Esophagus muscularis mucosa (tissue), 4 donors: ENCODE measurements around the gene RPL9. TPM values are rescaled to one million over a fixed set of nuclear protein-coding genes. Genes with fewer than 3 reads are reported as not detected.
A peak's percentile ranks its signal among the peaks of the same experiment; 100 is the strongest.
"Not testable (repeated sequence)": the region's sequence is repeated elsewhere in the genome, so short reads cannot be mapped to it uniquely, and the experiment has no call there.

ENCODE experiments used
- DNase-seq: peaks from one replicate; pipeline ENCODE4 v3.0.0-alpha.2; 2017; ENCODE audit errors: extremely low spot score
- H3K27ac ChIP-seq, 4 donors: fragments of 200-600 bp; sonication (generic); replicated peaks in 1 of 4; 1 replicate in 3 of 4; 2 replicates in 1 of 4; pipeline ENCODE4 v1.5.1; 2016 to 2019; ENCODE audit warnings: mild to moderate bottlenecking in 1 of 4
- H3K27me3 ChIP-seq, 4 donors: fragments of 200-600 bp; sonication (generic); one replicate each; pipeline versions ENCODE4 v1.5.1 to v1.6.0; 2016 to 2019
- H3K36me3 ChIP-seq, 4 donors: fragments of 200-600 bp; sonication (generic); one replicate each; pipeline ENCODE4 v1.5.1; 2016 to 2019
- H3K4me1 ChIP-seq, 4 donors: fragments of 200-600 bp; sonication (generic); one replicate each; pipeline ENCODE4 v1.5.1; 2016 to 2019
- H3K4me3 ChIP-seq, 4 donors: fragments of 200-600 bp; sonication (generic); 1 replicate in 2 of 4; 2 replicates in 2 of 4; pipeline ENCODE4 v1.5.1; 2016 to 2019; ENCODE audit warnings: mild to moderate bottlenecking in 4 of 4, moderate library complexity in 1 of 4
- H3K9me3 ChIP-seq, 4 donors: fragments of 200-600 bp; sonication (generic); 1 replicate in 3 of 4; 2 replicates in 1 of 4; pipeline ENCODE4 v1.5.1; 2016 to 2019
- CTCF ChIP-seq, 3 experiments: fragments of 200-600 bp in 2 of 3; fragments of 450-650 bp in 1 of 3; sonication (generic) in 2 of 3; IDR thresholded peaks; one replicate each; pipeline ENCODE4 v1.5.1; 2017 to 2019; ENCODE audit warnings: antibody characterized with exemption in 3 of 3, mild to moderate bottlenecking in 2 of 3, moderate library complexity in 1 of 3
- EP300 ChIP-seq: sonication (generic); formaldehyde crosslinking; IDR thresholded peaks from one replicate; pipeline ENCODE4 v1.6.1; 2017; ENCODE audit warnings: antibody characterized with exemption
- POLR2A ChIP-seq: fragments of 450-650 bp; IDR thresholded peaks from one replicate; pipeline ENCODE4 v1.6.1; 2017; ENCODE audit warnings: antibody characterized with exemption, moderate library complexity, mild to moderate bottlenecking, low read depth
- POLR2AphosphoS5 ChIP-seq, 2 donors: sonication (generic); formaldehyde crosslinking; IDR thresholded peaks; one replicate each; pipeline ENCODE4 v1.6.1; 2017; ENCODE audit warnings: antibody characterized with exemption in 2 of 2
- WGBS: methylation state at CpG from one replicate; pipeline ENCODE4 v1.1.5; 2018; 5-methylcytosine and 5-hydroxymethylcytosine counted together
- intact Hi-C: fragments of 100-400 bp; cut with DNase I; formaldehyde crosslinking; loops from one replicate; pipeline ENCODE4 v1.15.1; 2023
- total RNA-seq, 4 donors: library from RNA; depleted of rRNA; stranded (reverse); fragments of >200 nt; gene quantifications; one replicate each; pipeline versions ENCODE4 v1.1.0 to v1.2.1, GENCODE V29; 2016

The RPL9 gene
- total RNA-seq, result 1,000 to 10,000 TPM; 1,962 to 6,543 (median 3,653) TPM

- intact Hi-C loops, result loop anchor here (5.0 to 10.0 kb wide), 4 partner anchors 69 to 596 kb away; partner anchors contain the start of genes N4BP2, RFC1, SMIM14 and UGDH
- under 1% methylated on average over 37 of the region's 55 CpGs for WGBS
- TF ChIP-seq POLR2A (peak; percentile 92), CTCF (IDR thresholded peaks at IDR 0.05) (peak in 1 of 3 experiments; percentile 12), POLR2AphosphoS5 (IDR thresholded peaks at IDR 0.05) (peak; percentile 100), EP300 (no peak)
- peaks cover 31 to 66% (median 52%) of the 10 kb centered on the region in 4 donors for H3K36me3 ChIP-seq
- H3K4me1 ChIP-seq, result peaks cover 24 to 47% (median 42%) of the 10 kb centered on the region in 4 donors
- no peaks in the 10 kb centered on the region for H3K9me3 ChIP-seq
- peak; percentile 99 for DNase-seq
- no peaks in the 10 kb centered on the region for H3K27me3 ChIP-seq
- peak within 1 kb of the TSS; percentile 95 to 96 (median 96) for H3K27ac ChIP-seq
- H3K4me3 ChIP-seq, result peak within 1 kb of the TSS; percentile 70 to 86 (median 77)
These were observed at the start of gene RPL9, which contains the start of gene LIAS for GRCh38 chr4:39458505-39459300. Gene RPL9, minus strand, starts transcription at chr4:39458922. Its CDS starts 483 bp downstream, at chr4:39458439. Gene LIAS, plus strand, starts transcription at chr4:39459056. Its CDS starts 62 bp downstream, at chr4:39459118.

- WGBS, result 100% methylated on average over 1 of the region's 1 CpG
- TF ChIP-seq EP300, result no peak
- no peak for TF ChIP-seq POLR2A
- TF ChIP-seq POLR2AphosphoS5 (IDR thresholded peaks at IDR 0.05), result no peak
- no peak for TF ChIP-seq CTCF (IDR thresholded peaks at IDR 0.05)
- DNase-seq, result no peak
- H3K9me3 ChIP-seq, result no peaks in the 10 kb centered on the region
- peaks cover 79 to 100% (median 90%) of the 10 kb centered on the region in 4 donors for H3K36me3 ChIP-seq
- no peak overlapping the region for H3K4me3 ChIP-seq
- intact Hi-C loops, result no loop called here
- H3K27ac ChIP-seq, result no peak overlapping the region
- no peaks in the 10 kb centered on the region for H3K4me1 ChIP-seq
- H3K27me3 ChIP-seq, result no peaks in the 10 kb centered on the region
These were observed 46.9 kb upstream of the RPL9 start for GRCh38 chr4:39505581-39505980.

- H3K4me1 ChIP-seq, result no peaks in the 10 kb centered on the region
- DNase-seq, result no peak
- H3K4me3 ChIP-seq, result no peak overlapping the region
- WGBS, result 91% methylated on average over 2 of the region's 2 CpGs
- H3K36me3 ChIP-seq, result peaks cover 77 to 98% (median 88%) of the 10 kb centered on the region in 4 donors
- intact Hi-C loops, result no loop called here
- no peak overlapping the region for H3K27ac ChIP-seq
- H3K27me3 ChIP-seq, result no peaks in the 10 kb centered on the region
- TF ChIP-seq POLR2AphosphoS5 (IDR thresholded peaks at IDR 0.05) (no peak), POLR2A (no peak)
- H3K9me3 ChIP-seq, result no peaks in the 10 kb centered on the region
These were observed 45.8 kb upstream of the RPL9 start for GRCh38 chr4:39504538-39504937.

- H3K27me3 ChIP-seq, H3K4me1 ChIP-seq, DNase-seq, intact Hi-C loops, H3K4me3 ChIP-seq, H3K9me3 ChIP-seq: not testable (repeated sequence)
- Histone ChIP-seq H3K27ac (peak overlapping the region in 2 of 4 donors; percentile 8 to 48), H3K36me3 (peaks cover 68 to 96% (median 79%) of the 10 kb centered on the region in 4 donors)
- WGBS, result 74% methylated on average over 4 of the region's 4 CpGs
These were observed 43.9 kb upstream of the RPL9 start for GRCh38 chr4:39502664-39503035.

GRCh38 chr4:39502019-39502663, 43.4 kb upstream of the RPL9 start:
- Histone ChIP-seq H3K4me3 (no peak overlapping the region), H3K9me3 (no peaks in the 10 kb centered on the region), H3K27me3 (no peaks in the 10 kb centered on the region), H3K4me1 (no peaks in the 10 kb centered on the region), H3K27ac (peak overlapping the region in 3 of 4 donors; percentile 1 to 57 (median 13)), H3K36me3 (peaks cover 62 to 90% (median 74%) of the 10 kb centered on the region in 4 donors)
- TF ChIP-seq POLR2A (no peak), POLR2AphosphoS5 (IDR thresholded peaks at IDR 0.05) (peak in 1 of 2 donors; percentile 4)
- no peak for DNase-seq
- intact Hi-C loops, result no loop called here

- Histone ChIP-seq H3K27ac (no peak overlapping the region), H3K9me3 (no peaks in the 10 kb centered on the region), H3K4me1 (peaks cover 0 to 6% (median 0%) of the 10 kb centered on the region in 4 donors), H3K27me3 (no peaks in the 10 kb centered on the region), H3K36me3 (peaks cover 32 to 56% (median 41%) of the 10 kb centered on the region in 4 donors), H3K4me3 (no peak overlapping the region)
- TF ChIP-seq POLR2A, result no peak
- TF ChIP-seq CTCF (IDR thresholded peaks at IDR 0.05), result no peak
- no peak for TF ChIP-seq EP300
- TF ChIP-seq POLR2AphosphoS5 (IDR thresholded peaks at IDR 0.05), result no peak
- DNase-seq, result no peak
- intact Hi-C loops, result no loop called here
These were observed 40.0 kb upstream of the RPL9 start for GRCh38 chr4:39498727-39499020.
